NCI-H1048 (cell line): ENCODE results near the gene SRSF8.
"Not testable (repeated sequence)": the region's sequence is repeated elsewhere in the genome, so short reads cannot be mapped to it uniquely, and the experiment has no call there.

Experiments
- DNase-seq: peaks from one replicate; lab custom pipeline; 2025; lab: John Stamatoyannopoulos, UW

Gene SRSF8

GRCh38 chr11:95066716-95067038, at the start of gene SRSF8:
TSS of gene SRSF8 (plus strand) at chr11:95066919. CDS start at chr11:95067227, 308 bp downstream.
- DNase-seq: no peak

DNA sequence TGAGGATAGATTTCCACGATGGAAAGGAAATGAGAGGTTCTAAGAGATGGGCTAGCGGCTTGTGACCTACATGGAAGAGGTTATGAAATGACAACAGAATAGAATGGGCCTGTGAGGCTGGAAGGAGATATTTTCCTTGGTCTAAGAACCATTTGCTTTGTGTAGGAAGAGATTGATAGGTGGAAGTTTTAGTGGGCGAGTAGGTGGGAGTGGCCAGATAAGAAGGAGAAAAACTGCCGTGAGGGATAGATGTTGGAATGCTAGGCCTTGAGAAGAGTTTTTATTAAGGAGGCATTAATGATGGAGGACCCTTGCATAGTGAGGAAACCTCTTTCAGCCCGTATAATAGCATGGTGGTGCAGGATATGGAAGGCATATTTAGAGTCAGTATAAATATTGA, 45.3 kb upstream of the SRSF8 start:
- DNase-seq: not testable (repeated sequence)

DNA sequence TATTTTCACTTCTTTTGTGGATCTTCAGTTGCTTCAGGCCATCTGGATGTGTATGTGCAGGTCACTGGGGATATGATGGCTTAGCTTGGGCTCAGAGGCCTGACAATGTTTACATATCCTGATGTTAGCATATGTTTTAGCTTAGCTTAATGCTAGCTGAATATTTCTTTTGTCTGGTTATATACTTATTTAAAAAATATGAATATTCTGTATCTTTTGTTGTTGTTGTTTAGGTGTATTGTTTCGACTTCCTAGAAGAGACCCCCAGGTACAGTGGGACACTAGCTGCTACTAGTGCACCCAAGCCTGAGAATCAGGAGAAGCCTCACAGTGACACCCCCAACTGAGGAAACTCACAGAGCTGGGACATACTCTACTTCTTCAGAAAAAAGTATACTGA, 41.8 kb upstream of the SRSF8 start, which contains the start of gene KDM4E:
TSS of gene KDM4E (plus strand) at position 301 of the 400 bp plus-strand sequence. CDS start 300 bp downstream, outside the sequence.
- DNase-seq: no peak

DNA sequence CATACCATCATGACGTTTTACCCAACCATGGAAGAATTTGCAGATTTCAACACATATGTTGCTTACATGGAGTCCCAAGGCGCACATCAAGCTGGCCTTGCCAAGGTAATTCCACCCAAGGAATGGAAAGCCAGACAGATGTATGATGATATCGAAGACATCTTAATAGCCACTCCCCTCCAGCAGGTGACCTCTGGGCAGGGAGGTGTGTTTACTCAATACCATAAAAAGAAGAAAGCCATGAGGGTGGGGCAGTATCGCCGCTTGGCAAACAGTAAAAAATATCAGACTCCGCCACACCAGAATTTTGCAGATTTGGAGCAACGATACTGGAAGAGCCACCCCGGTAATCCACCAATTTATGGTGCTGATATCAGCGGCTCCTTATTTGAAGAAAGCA, 41.1 kb upstream of the SRSF8 start:
- not testable (repeated sequence) for DNase-seq

GRCh38 chr11:95028357-95028756, 38.4 kb upstream of the SRSF8 start:
- no peak for DNase-seq

DNA sequence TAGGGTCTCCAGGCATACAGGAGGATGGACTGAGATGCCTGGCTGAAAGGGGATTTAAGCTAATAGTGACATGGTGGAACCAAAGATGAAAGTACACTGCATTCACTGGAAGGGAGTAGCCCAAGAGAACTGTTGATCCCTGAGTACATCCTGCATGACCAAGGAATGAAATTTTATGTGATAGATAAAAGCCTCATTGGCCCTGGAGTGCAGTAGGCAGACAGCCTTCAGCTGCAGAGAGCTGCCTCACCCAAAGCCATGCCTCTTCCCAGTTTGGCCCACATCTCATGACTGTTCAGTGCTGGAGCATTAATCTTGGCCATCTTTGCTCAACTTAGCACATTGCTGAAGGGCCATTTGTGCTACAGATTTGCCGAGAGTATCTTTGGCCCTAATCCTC, 33.7 kb upstream of the SRSF8 start:
- DNase-seq: no peak

DNA sequence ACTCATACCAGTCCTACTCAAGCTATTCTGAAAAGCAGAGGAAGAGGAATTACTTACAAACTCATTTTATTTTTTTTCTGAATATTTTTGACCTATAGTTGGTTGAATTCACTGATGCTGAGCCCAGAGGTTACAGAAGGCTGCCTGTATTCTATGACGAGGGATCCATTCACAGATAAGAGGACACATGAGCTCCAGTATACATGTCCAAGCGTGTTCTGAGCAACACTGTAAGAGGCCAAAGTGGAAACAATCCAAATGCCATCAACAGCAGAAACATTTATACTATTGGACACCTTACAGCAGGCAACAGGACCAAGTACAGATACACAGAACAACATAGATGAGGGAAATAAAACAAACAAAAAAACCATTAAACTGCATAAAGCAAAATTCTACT, 31.4 kb upstream of the SRSF8 start:
- no peak for DNase-seq

GRCh38 chr11:95037356-95038035, 29.2 kb upstream of the SRSF8 start:
- DNase-seq: not testable (repeated sequence)

GRCh38 chr11:95042239-95042638, 24.5 kb upstream of the SRSF8 start:
- DNase-seq: no peak

DNA sequence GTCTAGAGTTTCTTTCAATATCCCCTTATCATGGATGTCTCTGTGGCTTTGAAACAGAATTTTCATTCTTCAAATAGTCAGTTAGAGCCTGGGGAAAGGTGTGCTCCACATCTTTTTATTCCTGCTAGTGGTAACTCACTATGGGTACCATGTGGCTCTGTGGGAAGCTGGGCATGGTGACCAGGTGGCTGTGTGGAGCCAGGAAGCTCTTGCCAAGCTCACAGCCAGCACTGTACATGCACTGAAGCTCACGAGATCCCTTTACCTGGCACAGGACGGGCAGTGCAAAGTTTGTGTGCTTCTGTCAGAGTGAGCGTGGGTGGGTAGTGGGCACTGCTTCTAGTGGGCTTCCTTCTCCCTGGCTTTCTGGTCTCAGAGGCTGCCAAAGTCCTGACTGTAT, 23.8 kb upstream of the SRSF8 start:
- no peak for DNase-seq

DNA sequence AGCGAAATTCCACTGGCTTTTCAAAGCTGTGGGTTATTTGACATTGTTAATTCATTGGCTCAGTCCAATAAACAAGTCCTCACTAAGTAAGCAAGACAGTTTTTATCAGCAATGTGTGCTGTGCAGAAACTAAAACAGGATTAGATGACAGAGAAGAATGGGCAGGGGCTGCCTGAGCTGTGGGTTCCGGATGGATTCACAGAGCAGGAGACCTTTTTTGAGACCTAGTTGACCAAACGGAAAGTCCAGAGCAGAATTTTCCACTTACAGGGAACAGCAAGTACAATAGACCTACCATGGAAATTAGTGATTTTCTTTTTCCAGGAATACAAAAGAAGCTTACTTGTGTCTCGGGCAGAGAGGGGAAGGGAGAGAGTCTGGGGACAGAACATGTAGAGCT, 22.7 kb upstream of the SRSF8 start:
- DNase-seq: no peak

DNA sequence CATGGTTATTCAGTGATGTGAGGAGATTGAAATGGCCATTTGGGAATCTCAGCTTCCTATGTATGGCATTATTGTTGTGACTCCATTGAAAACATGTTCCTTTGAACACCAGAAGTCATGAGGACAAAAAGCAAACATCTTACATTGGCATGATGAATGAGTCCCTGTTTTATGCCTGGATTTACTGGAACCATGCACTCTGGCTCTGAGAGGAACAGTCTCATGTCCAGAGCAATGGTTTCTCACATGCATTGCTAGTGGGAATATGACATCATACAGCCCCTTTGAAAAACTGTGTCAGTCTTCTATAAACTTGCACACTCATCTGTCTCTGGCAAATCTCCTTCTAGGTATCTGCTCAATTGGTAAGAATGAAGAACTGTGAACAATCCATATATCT, 20.9 kb upstream of the SRSF8 start:
- no peak for DNase-seq

DNA sequence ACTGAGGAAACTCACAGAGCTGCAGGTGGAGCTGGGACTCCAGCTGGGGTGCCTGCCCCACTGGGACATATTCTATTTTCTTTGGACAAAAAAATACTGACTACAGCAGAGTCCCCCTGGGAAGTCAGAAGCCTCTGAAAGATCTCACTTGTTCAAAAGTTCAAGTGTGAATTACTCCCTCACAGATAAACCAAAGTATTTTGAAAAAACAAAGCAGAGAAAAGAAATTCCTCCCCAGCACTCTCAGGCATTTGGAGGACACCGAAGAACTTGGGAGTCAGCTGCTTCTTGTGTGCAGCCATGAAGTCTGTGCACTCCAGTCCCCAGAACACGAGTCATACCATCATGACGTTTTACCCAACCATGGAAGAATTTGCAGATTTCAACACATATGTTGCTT, 17.6 kb upstream of the SRSF8 start, which contains the start of gene KDM4F:
TSS of gene KDM4F (plus strand) at position 301 of the 400 bp plus-strand sequence.
- not testable (repeated sequence) for DNase-seq

GRCh38 chr11:95050595-95051202, 16.0 kb upstream of the SRSF8 start:
- DNase-seq: no peak

DNA sequence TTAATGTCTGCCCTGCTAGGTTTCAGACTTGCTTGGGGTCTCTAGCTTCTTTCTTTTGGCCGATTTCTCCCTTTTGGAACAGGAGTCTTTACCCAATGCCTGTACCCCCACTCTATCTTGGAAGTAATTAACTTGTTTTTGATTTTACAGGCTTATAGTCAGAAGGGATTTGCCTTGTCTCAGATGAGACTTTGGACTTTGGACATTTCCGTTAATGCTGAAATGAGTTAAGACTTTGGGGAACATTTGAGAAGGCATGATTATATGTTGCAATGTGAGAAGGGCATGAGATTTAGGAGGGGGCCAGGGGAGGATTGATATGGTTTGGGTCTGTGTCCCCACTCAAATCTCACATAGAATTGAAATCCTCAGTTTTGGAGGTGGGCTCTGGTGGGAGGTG, 12.4 kb upstream of the SRSF8 start:
- DNase-seq: no peak

- DNase-seq: no peak
Observed at GRCh38 chr11:95055283-95055897, 11.3 kb upstream of the SRSF8 start.

DNA sequence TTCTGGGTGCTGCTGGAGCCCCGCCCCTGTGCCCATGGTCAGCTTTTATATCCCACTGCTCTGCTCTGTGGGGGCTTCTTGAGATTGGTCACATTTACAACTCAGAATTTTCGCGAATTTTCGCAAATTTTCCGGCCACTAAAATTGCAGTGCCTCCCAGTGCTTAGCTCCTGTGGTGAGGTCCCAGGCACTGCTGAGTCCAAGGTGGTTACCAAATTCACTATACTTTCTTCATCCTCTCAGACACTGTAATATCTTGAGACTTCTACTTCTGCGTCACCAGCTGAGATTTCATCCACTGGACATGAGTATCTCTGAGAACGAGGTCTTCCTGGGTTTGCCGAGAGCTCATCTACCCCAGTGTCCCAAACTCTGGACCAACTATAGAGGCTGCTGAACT, 8.8 kb upstream of the SRSF8 start:
- DNase-seq: no peak

- no peak for DNase-seq
Observed at GRCh38 chr11:95058621-95059020, 8.1 kb upstream of the SRSF8 start.

DNA sequence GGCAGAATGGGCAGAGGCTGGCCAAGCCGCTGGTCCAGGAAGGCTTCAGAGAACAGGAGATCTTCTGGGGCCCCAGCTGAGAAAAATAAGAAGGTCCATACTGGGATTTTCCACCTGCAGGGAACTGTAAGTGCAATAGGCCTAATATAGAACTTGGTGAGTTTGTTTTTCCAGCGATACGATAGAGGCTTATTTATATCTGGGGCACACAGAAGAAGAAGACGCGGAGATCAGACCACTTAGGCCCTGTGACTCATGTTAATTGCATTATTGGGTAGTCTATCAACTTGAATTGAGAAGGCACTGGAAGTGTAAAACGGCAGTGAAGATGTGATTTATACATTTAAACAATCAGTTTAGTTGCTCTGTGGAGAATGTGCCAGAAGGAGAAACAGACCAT, 7.7 kb upstream of the SRSF8 start:
- no peak for DNase-seq

DNA sequence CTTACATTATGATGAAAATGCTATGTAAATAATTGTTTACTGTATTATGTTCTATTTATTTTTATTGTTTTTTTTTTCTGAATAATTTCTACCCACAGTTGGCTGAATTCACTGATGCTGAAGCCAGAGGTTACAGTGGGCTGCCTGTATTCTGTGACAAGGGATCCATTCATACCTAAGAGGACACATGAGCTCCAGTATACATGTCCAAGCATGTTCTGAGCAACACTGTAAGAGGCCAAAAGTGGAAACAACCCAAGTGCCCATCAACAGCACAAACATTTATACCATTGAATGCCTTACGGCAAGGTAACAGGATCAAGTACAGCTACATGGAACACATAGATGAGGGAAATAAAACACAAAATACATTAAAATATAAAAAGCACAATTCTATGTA, 1.4 kb upstream of the SRSF8 start:
- no peak for DNase-seq

DNA sequence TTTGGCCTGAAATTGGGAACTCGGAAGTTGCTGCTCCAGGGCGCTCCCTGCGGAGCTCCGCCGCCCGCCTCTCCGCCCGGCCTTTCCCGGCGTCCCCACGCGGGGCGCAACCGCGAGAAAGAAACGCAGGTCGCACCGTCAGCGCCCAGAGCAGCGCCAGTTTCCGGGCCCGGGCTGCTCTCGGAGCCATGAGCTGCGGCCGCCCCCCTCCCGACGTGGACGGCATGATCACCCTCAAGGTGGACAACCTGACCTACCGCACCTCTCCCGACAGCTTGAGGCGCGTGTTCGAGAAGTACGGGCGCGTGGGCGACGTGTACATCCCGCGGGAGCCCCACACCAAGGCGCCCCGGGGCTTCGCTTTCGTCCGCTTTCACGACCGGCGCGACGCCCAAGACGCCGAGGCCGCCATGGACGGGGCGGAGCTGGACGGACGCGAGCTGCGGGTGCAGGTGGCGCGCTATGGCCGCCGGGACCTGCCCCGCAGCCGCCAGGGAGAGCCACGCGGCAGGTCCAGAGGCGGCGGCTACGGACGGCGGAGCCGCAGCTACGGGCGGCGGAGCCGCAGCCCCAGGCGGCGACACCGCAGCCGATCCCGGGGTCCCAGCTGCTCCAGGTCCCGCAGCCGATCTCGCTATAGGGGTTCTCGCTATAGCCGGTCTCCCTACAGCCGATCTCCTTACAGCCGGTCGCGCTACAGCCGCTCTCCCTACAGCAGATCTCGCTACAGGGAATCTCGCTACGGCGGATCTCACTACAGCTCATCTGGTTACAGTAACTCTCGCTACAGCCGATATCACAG, 521 bp downstream of the SRSF8 start:
- DNase-seq: peak; percentile 14

- no peak for DNase-seq
Observed at GRCh38 chr11:95067841-95068219, 1.1 kb downstream of the SRSF8 start.

- DNase-seq: peak; percentile 28
Observed at GRCh38 chr11:95068549-95068948, 1.8 kb downstream of the SRSF8 start.
